Stimulated activated CD8-positive, alpha-beta memory T cell treated with anti-CD3 and anti-CD28 coated beads, Interleukin-7, amount 100 ng/mL, for 48 hours (primary cell): ENCODE data around the gene RFNG.

Source experiments
- DNase-seq, 2 donors: peaks; one replicate each; pipeline ENCODE4 v3.0.0-alpha.2; 2020; ENCODE audit warnings: low read depth in 1 of 2; ENCODE audit errors: extremely low read depth in 1 of 2

Gene RFNG

DNA sequence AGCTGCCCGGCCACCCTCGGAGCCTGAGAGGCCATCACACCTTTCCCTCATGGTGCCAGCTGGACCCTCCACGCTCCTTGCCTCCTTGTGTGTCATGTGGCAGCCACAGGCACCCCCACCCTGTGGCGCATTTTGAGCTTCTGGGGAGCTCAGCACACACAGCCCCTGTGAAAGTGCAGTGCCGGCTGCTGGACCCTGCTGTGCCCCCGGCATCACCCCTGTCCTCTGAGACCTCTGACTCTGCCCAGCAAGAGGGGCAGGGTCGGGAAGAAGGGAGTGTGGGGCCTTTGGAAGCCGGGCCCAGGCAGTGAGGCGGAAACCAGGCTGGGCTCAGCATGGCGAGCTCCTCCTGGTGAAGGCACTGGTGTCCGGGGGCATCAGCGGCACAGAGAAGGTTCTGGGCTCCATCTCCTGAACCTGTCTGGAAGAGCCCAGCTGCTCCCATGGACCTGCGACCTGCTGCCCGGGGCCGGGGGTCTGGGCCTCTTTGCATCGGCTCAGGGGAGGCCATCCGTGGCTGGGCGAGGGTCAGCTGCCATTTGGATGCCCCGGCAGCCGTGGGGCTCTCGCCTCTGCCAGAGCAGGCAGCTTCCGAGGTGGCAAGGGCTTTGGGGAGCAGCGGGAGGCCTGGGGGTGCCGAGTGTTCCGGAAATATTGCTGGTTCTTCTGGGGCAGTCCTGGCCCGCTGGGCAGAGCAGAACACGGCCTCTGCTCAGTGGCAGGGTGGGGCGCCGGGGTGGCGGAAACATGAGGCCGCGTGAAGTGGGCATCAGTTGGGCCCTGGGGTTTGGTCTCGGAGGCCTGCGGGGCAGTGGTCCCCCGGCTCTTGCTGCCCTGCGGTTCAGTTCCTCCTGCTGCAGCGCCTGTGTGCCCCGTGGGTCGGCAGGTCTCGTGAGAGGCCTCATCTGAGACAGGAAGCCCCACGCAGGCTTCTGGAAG is 46.8 kb downstream of the RFNG start:
- no peak for DNase-seq

DNA sequence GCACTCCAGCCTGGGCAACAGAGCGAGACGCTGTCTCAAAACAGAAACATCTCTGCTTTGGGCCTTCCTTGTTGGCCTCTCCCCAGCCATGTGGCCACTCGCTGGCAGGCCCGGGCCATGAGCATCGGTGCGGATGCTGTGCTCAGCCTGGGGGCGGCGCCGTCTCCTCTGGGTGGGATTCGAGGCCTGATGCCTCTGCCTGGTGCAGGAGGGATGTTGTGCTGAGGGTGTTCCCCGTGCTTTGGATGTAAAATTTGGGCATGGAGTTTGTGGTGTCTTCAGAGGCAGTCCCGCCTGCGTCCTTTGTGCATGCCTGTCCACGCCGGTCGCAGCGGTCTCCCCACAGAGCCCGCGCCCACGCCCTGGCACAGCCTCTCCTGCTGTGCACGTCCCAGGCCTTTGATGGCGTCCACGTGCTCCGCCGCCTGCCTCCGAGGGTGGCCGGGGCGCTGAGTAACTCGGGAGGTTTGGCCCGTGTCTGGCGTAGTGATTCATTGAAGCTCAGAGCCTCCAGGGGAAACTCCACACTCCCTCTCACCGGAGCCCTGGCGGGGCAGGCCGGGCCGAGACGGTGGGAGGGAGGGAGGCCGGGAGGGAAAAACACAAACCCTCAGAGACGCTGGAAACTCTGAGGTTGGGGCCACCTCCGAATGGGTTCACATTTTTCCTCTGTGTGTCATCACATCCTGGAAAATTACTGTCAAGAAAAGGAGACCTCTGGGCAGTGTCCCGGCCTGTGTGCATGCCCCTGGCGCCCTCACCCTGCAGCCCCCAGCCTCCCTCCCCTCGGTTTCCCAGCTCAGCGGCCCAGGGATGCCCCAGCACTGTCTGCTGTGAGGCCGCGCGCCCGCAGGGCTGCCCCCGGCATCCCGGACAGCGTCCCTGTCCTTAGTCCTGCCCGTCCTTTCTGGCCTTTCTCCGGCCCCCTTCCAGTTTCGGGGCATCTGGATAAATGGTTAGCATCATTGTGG is 47.9 kb downstream of the RFNG start:
- no peak for DNase-seq

DNA sequence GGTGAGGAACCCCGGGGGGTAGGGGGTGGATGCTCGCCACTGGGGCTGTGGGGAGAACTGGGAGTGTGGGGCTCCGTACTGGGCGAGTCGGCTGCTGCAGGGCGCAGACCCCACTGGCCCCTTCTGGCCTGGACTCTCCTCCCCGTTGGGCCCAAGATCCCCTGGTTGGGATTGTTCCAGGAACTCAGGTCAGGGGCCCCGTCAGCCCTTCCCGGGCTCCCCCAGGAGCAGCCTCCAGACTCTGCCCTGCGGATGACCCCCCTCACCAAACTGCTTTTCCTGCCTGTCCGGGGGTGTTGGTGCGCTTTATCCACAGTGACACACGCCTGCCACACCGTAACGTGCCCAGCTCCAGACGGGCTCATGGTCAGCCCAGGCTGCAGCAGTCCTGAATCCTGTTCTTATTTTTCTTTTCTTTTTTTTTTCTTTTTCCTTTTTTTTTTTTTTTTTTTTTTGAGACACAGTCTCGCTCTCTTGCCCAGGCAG is 50.0 kb downstream of the RFNG start:
- DNase-seq = no peak

DNA sequence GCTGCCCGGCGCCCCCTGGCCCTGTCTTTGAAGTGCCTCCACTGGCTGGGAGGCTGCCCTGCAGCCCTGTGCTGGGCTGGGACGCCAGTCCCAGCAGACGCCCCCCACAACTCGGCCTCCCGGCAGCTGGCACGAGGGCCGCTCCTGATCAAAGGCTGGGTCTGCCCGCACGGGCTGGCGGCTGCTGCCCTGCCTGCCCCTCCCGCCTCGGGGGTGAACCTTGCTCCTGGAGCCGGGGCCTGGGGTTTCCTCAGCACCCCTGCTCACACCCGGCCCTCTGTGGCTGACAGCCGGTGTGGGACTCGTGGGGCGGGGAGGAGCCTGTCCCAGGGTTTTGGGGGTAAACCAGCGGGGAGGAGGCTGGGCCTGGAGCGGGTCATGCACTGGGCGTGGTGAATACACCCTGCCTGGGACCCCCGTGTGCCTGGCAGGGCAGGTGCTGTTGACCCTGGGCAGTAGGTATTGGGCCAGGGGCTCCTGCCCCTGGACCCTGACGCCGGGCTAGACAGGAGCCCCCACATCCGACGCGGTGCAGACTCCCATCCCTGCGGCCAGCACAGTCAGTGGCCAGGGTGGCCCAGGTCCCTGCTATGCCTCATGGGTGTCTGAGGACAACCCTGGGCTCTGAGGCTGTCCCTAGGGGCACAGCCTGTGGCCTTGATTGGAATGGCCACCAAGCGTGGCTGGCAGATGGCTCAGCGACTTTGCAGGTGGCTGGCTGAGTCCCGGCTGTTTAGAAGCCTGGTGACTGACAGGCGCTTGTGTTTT is 50.6 kb downstream of the RFNG start:
- DNase-seq = no peak

DNA sequence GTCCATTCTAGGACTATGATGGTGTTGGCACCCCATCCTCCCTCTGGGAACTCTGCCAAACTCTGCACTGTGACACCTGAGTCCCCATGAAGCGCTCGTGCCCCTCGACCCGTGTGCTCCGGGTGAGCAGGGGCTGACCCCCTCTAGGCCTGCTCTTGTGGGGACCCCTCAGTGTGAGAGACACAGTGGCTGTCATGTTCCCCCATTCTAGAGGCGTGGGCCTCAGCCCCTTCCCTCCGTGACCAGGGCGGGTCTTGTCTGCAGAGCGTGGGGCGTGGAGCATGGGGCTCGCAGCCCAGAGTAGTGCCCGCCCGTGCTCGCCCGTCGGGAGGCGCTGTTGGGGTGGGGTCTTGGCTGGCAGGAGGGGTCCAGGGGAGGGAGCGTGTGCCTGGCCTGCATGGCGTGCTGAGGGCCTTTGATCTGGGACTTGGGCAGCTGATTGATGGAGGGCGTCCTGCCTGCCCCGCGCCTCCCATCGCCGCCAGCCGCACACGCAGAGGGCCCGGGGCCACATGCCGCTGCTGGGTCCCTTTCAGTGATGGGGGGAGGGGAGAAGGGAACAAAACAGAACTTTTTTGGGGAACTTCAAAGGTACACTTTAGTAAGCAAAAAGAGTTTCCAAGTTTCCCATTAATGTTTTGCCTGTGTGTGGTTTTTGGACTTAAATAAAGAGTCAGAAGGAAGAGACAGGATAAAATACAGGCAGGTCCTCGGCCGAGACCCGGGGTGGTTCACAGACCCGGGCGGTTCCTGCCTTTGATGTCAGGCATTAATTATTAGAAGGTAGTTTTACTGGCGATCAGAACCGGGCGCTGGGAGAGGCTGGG is 51.4 kb downstream of the RFNG start:
- DNase-seq = no peak

DNA sequence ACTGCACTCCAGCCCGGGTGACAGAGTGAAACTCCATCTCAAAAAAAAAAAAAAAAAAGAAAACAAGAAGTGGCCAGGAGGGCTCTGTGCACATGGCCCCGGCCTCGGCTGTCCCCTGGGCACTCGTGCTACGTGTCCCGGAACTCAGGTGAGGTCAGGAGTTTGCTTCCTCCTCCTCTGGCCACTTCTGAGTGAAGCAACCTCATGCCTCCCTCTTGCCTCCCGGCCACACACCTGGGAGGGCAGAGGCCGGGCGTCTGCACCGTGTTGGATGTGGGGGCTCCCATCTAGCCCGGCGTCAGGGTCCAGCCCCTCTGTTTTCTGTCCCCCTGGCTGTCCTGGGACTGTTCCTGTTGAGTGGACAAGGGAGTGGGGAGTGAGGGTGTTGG is 52.0 kb downstream of the RFNG start:
- DNase-seq = no peak

DNA sequence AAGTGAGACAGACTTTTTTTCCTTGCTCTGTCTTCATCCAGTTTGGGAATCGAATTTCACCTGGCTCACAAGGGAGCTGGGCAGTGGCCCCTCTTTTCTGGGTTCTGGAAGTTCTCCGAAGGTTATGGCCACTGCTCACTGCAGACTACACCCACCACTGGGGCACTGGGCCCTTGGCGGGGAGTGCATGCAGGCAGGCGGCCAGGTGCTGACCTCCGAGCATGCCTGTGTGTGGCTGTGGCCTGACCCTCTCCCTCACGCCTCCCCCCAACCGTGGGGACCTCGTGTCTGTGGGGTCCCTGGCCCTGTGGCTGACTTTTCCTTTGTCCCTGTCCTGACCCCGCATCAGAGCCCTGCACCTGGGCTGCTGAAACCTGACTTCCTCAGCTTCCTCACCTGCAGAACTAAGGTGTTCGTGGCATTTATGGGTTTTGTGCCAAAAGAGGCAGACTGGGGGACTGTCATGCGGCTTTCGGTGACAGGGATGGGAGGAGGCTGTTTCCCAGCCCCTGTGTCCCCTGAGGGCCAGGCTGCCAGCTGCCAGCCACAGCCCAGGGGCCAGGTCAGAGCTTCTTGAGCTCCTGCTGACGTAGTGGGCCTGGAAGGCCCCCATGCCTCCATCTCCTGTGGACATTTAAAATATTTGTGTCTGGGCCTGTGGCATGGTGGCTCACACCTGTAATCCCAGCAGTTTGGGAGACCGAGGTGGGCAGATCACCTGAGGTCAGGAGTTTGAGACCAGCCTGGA is 52.7 kb downstream of the RFNG start:
- DNase-seq = no peak

DNA sequence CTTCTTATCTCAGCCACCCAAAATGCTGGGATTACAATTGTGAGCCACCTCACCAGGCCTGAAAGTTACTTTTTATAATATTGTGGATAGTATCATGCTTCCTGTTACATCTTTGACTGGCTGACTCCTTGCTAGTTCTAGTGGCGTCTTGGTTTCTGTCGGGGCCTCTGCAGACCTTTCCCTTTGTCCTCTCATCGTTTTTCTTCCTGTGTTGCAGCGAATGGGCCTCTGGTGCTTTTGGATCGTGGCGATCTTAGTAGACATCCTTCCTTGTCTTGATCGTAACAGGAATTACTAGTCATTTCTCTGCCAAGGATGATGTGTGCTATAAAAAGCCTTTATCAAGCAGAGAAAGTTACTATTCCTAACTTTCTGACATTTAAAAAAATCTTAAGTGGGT is 53.4 kb downstream of the RFNG start:
- DNase-seq = no peak
